Natural killer cell (primary cell): ENCODE results near the gene MRAS. TPM values are rescaled to one million over a fixed set of nuclear protein-coding genes. Genes with fewer than 3 reads are reported as not detected.

Experiments used
- ATAC-seq, 3 donors: fragments of 150-1000 bp in 2 of 3; fragments of 200-7000 bp in 1 of 3; cut with Tn5 transposase; 1 replicate in 1 of 3; 2 replicates in 2 of 3; pipeline ENCODE4 v1.10.0; 2021; ENCODE audit warnings: mild to moderate bottlenecking in 2 of 3, moderate library complexity in 2 of 3
- DNase-seq, 2 donors: peaks; one replicate each; pipeline versions ENCODE4 v3.0.0 to v3.0.0-alpha.2; 2013 to 2021; ENCODE audit warnings: mixed read lengths in 1 of 2
- H3K27ac ChIP-seq: one replicate; pipeline ENCODE4 v1.5.1; 2013; ENCODE audit warnings: mild to moderate bottlenecking, low read length
- H3K27me3 ChIP-seq: one replicate; pipeline ENCODE4 v1.6.1; 2013; ENCODE audit warnings: low read length; ENCODE audit not compliant: control insufficient read depth, insufficient read depth
- H3K36me3 ChIP-seq: one replicate; pipeline ENCODE4 v1.6.1; 2013; ENCODE audit warnings: low read length; ENCODE audit not compliant: control insufficient read depth, insufficient read depth
- H3K4me1 ChIP-seq: one replicate; pipeline ENCODE4 v1.6.1; 2013; ENCODE audit warnings: low read length; ENCODE audit not compliant: control insufficient read depth, insufficient read depth
- H3K4me3 ChIP-seq: one replicate; pipeline ENCODE4 v1.5.1; 2013; ENCODE audit warnings: low read length
- H3K9me3 ChIP-seq: one replicate; pipeline ENCODE4 v1.6.1; 2013; ENCODE audit warnings: low read length; ENCODE audit not compliant: control insufficient read depth, insufficient read depth
- H3K27ac Mint-ChIP-seq, 2 donors: one replicate each; pipeline ENCODE4 v1.8.0; 2022; ENCODE audit warnings: mild to moderate bottlenecking in 2 of 2, mixed read lengths in 2 of 2, moderate library complexity in 1 of 2
- H3K27me3 Mint-ChIP-seq, 2 donors: one replicate each; pipeline ENCODE4 v1.8.0; 2022; ENCODE audit warnings: low read depth in 2 of 2, mixed read lengths in 2 of 2
- H3K36me3 Mint-ChIP-seq: one replicate; pipeline ENCODE4 v1.8.0; 2022; ENCODE audit warnings: mixed read lengths
- H3K4me1 Mint-ChIP-seq, 2 donors: one replicate each; pipeline ENCODE4 v1.8.0; 2022; ENCODE audit warnings: mixed read lengths in 2 of 2
- H3K4me3 Mint-ChIP-seq: one replicate; pipeline ENCODE4 v1.8.0; 2022; ENCODE audit warnings: mild to moderate bottlenecking, moderate library complexity, mixed read lengths
- H3K9me3 Mint-ChIP-seq, 2 donors: one replicate each; pipeline ENCODE4 v1.8.0; 2022; ENCODE audit warnings: mixed read lengths in 2 of 2
- WGBS: methylation state at CpG from one replicate; pipeline ENCODE4 v1.1.7; 2013; ENCODE audit warnings: missing lambda C conversion rate; ENCODE audit not compliant: insufficient coverage; 5-methylcytosine and 5-hydroxymethylcytosine counted together
- intact Hi-C: fragments of 100-400 bp; cut with micrococcal nuclease; formaldehyde crosslinking; loops from one replicate; pipeline ENCODE4 v1.14.2; 2022
- total RNA-seq, 4 donors: library from RNA; stranded (reverse); fragments of 120-200 nt in 1 of 4; gene quantifications; one replicate each; pipeline versions ENCODE4 v1.2.3 to v1.2.4, GENCODE V29; 2013 to 2022
- TF ChIP-seq, protein P1 (sequence below): fragments of 200-600 bp; IDR thresholded peaks from one replicate; pipeline ENCODE4 v1.8.0; 2022; ENCODE audit warnings: antibody characterized with exemption

The MRAS gene
- total RNA-seq, 3 donors from 2014 or later (not counting 1 experiment from before 2014, with no cell fraction given) = 1.2 to 4.9 (median 2.4) TPM

DNA sequence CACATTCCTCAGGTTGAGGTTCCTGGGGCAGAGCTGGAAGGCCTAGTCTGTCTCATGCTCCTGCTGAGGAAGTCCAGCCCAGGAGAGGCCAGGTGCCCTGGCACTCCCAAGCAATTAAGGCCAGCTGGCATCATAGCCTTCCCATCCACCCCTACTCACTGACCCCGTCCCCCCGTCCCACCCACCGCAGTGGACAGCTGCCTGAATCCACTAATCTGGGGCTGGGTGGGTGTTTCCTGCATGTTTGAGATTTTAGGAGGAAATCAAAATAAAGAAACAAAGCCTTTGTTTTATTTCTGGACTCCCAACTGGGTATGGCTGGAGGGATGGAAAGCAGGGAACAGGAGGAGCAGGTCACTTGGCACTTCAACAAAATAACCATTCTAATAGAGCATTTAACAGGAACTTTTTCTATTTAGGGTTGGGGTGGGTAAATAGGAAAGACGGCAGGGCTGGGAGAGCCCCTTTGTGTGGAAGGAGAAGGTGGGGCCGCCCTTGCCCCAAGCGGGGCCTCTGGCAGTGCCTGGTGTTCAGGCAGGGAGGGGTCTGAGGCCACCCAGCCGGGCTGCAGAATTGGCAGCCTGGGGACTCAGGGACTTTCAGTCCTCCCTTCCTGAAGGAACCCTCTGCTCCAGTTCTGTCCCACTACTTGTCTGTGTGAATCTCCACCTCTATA is 8.5 kb downstream of the MRAS start:
- H3K4me3 Mint-ChIP-seq = no peak overlapping the region
- H3K36me3 Mint-ChIP-seq = no peaks in the 10 kb centered on the region
- H3K27ac ChIP-seq = no peak overlapping the region
- no peaks in the 10 kb centered on the region for H3K9me3 ChIP-seq
- H3K27me3 Mint-ChIP-seq = peaks cover 0 to 3% of the 10 kb centered on the region in 2 donors
- 83% methylated on average over 4 of the region's 7 CpGs for WGBS
- H3K4me1 ChIP-seq = no peaks in the 10 kb centered on the region
- no peaks in the 10 kb centered on the region for H3K36me3 ChIP-seq
- H3K4me1 Mint-ChIP-seq = no peaks in the 10 kb centered on the region
- H3K9me3 Mint-ChIP-seq = no peaks in the 10 kb centered on the region
- DNase-seq (no peak), ATAC-seq (no peak)
- intact Hi-C loops = no loop called here
- TF ChIP-seq, protein P1, sequence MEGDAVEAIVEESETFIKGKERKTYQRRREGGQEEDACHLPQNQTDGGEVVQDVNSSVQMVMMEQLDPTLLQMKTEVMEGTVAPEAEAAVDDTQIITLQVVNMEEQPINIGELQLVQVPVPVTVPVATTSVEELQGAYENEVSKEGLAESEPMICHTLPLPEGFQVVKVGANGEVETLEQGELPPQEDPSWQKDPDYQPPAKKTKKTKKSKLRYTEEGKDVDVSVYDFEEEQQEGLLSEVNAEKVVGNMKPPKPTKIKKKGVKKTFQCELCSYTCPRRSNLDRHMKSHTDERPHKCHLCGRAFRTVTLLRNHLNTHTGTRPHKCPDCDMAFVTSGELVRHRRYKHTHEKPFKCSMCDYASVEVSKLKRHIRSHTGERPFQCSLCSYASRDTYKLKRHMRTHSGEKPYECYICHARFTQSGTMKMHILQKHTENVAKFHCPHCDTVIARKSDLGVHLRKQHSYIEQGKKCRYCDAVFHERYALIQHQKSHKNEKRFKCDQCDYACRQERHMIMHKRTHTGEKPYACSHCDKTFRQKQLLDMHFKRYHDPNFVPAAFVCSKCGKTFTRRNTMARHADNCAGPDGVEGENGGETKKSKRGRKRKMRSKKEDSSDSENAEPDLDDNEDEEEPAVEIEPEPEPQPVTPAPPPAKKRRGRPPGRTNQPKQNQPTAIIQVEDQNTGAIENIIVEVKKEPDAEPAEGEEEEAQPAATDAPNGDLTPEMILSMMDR = no peak
- H3K4me3 ChIP-seq = no peak overlapping the region
- H3K27ac Mint-ChIP-seq = no peak overlapping the region
- no peaks in the 10 kb centered on the region for H3K27me3 ChIP-seq

DNA sequence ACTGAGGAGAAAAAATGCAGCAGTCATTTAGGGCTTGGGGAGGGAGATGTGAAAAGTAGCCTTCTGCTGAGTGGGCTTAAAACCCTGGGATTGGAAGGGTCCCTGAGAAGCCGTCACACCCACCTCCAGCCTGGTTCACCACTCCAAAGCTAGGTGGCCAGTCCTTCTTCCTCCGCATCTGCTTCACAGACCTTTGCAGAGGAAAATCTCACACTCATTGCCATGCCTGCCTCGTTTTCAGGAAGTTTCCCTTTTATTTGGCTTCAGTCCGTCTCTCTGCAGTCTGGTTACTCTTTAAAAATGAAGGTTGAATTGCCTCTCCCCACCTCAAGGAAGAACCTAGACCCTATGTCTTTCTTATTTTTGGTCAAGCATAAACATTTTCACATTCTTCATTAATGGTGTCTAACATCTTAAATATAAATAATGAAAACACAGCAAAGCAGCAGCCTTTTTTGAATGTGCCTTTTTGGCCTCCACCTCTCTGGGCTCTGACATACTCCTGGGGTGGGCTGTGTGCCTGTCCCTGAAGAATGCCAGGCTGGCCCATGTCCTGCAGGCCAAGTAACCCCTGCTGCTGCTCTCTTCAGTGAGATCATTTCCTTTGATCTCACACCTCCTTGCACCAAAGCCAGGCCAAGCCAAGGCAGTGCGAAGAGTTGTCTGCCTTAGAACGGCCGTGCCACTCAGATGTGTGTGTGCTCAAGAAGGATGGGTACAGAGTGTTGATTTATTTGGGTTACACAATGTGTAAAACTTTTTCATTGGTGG is 11.0 kb downstream of the MRAS start:
- Mint-ChIP-seq H3K4me3 (no peak overlapping the region), H3K27ac (no peak overlapping the region), H3K36me3 (no peaks in the 10 kb centered on the region), H3K9me3 (no peaks in the 10 kb centered on the region), H3K27me3 (peaks cover 0 to 3% of the 10 kb centered on the region in 2 donors), H3K4me1 (no peaks in the 10 kb centered on the region)
- TF ChIP-seq, protein P1 = no peak
- no peaks in the 10 kb centered on the region for H3K9me3 ChIP-seq
- H3K4me1 ChIP-seq = no peaks in the 10 kb centered on the region
- H3K27ac ChIP-seq = no peak overlapping the region
- WGBS = 81% methylated on average over 7 of the region's 7 CpGs
- ATAC-seq (no peak), DNase-seq (no peak)
- no peak overlapping the region for H3K4me3 ChIP-seq
- intact Hi-C loops = no loop called here
- H3K27me3 ChIP-seq = no peaks in the 10 kb centered on the region
- H3K36me3 ChIP-seq = no peaks in the 10 kb centered on the region

DNA sequence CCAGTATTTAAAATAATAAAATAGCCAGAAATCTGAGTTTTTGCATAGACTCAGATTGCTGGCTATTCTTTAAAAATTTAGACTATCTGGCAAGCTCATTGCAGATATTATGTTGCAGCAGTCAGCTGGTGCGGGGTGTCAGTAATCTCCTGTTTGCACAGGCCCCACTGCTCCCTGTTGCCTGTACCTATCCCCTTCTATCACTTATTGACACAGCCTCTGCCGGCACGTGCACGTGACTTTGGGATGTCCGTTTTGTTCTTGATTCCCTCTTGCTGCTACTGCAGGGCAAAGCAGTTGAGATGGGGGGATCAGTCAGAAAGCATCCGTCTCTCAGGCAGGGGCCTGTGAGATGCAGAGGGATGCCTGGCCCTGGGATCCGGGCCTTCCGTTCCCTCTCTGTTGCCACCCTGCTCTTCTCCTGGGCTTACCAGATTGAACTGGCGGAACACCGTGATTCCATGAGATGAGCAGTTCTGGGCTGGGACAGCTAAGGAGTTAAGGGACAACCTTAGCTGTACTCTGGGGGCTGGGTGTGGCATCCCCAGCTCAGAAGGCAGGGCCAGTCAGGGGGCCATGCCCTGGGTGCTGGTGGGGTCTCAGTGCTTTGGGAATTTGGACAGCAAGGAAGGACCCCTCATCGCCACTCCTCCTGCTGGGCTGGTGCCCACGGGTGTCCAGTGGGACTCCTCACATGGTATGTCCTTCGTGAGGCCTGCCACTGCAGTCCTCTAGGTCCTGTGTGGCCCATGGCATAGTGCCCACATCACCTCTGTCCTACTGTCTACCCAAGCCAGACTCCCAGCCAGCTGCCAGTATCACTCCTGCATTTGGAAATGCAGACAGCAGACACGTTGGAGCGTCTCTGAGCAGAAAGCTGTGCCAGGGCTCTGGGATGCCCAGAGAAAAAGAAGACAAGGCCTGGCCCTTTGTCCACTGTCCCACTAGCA is 11.8 kb downstream of the MRAS start:
- Histone ChIP-seq H3K27ac (no peak overlapping the region), H3K4me3 (no peak overlapping the region), H3K36me3 (no peaks in the 10 kb centered on the region), H3K9me3 (no peaks in the 10 kb centered on the region), H3K27me3 (no peaks in the 10 kb centered on the region), H3K4me1 (no peaks in the 10 kb centered on the region)
- H3K27ac Mint-ChIP-seq = no peak overlapping the region
- no peaks in the 10 kb centered on the region for H3K9me3 Mint-ChIP-seq
- 89% methylated on average over 15 of the region's 15 CpGs for WGBS
- ATAC-seq (no peak), DNase-seq (no peak)
- no peak overlapping the region for H3K4me3 Mint-ChIP-seq
- intact Hi-C loops = no loop called here
- TF ChIP-seq, protein P1 = no peak
- H3K4me1 Mint-ChIP-seq = no peaks in the 10 kb centered on the region
- H3K27me3 Mint-ChIP-seq = peaks cover 0 to 3% of the 10 kb centered on the region in 2 donors
- no peaks in the 10 kb centered on the region for H3K36me3 Mint-ChIP-seq
